Glutamatergic neuron (in vitro differentiated cells): ENCODE results near the gene MARCHF4. TPM values are rescaled to one million over a fixed set of nuclear protein-coding genes. Genes with fewer than 3 reads are reported as not detected.
"Not testable (repeated sequence)": the region's sequence is repeated elsewhere in the genome, so short reads cannot be mapped to it uniquely, and the experiment has no call there.

Experiments
- DNase-seq: peaks from one replicate; pipeline ENCODE4 v3.0.0; 2022
- H3K27ac Mint-ChIP-seq: one replicate; pipeline ENCODE4 v1.8.0; 2020; ENCODE audit warnings: mild to moderate bottlenecking, mixed read lengths, inconsistent platforms; ENCODE audit not compliant: unreplicated experiment
- H3K27me3 Mint-ChIP-seq: one replicate; pipeline ENCODE4 v1.8.0; 2020; ENCODE audit warnings: mild to moderate bottlenecking, moderate library complexity, mixed read lengths, inconsistent platforms; ENCODE audit not compliant: unreplicated experiment
- H3K36me3 Mint-ChIP-seq: one replicate; pipeline ENCODE4 v1.8.0; 2020; ENCODE audit warnings: mild to moderate bottlenecking, mixed read lengths, inconsistent platforms; ENCODE audit not compliant: unreplicated experiment
- H3K4me1 Mint-ChIP-seq: one replicate; pipeline ENCODE4 v1.8.0; 2020; ENCODE audit warnings: mild to moderate bottlenecking, low read depth, mixed read lengths, inconsistent platforms; ENCODE audit not compliant: unreplicated experiment
- H3K4me3 Mint-ChIP-seq: one replicate; pipeline ENCODE4 v1.8.0; 2020; ENCODE audit warnings: mild to moderate bottlenecking, mixed read lengths, inconsistent platforms; ENCODE audit not compliant: unreplicated experiment
- H3K9me3 Mint-ChIP-seq: one replicate; pipeline ENCODE4 v1.8.0; 2020; ENCODE audit warnings: mild to moderate bottlenecking, moderate library complexity, mixed read lengths, inconsistent platforms; ENCODE audit not compliant: unreplicated experiment
- CTCF ChIP-seq: fragments of 200-600 bp; sonication (generic); IDR thresholded peaks from one replicate; pipeline ENCODE4 v1.5.0; 2021; ENCODE audit not compliant: partially characterized antibody, unreplicated experiment
- total RNA-seq: library from RNA; stranded (reverse); fragmentation: NEBNext Ultra II Directional; extraction: Animal tissue kit (Norgen Biotek cat#: 25700); gene quantifications from one replicate; pipeline ENCODE4 v1.2.1, GENCODE V29; 2021; ENCODE audit not compliant: unreplicated experiment

MARCHF4 gene
- total RNA-seq, 1 donor from 2014 or later, result 26.1 TPM

GRCh38 chr2:216385478-216385877 lies 13.2 kb upstream of the MARCHF4 start:
- H3K9me3 Mint-ChIP-seq, result no peaks in the 10 kb centered on the region
- no peak overlapping the region for H3K4me3 Mint-ChIP-seq
- H3K27me3 Mint-ChIP-seq, result no peaks in the 10 kb centered on the region
- no peak for DNase-seq
- H3K36me3 Mint-ChIP-seq, result no peaks in the 10 kb centered on the region
- H3K4me1 Mint-ChIP-seq, result peaks cover 7% of the 10 kb centered on the region
- H3K27ac Mint-ChIP-seq, result no peak overlapping the region
- no peak for TF ChIP-seq CTCF

- not testable (repeated sequence) for H3K27me3 Mint-ChIP-seq, H3K27ac Mint-ChIP-seq, H3K36me3 Mint-ChIP-seq, H3K4me3 Mint-ChIP-seq, H3K9me3 Mint-ChIP-seq, DNase-seq
- peaks cover 12% of the 10 kb centered on the region for H3K4me1 Mint-ChIP-seq
These were observed 12.1 kb upstream of the MARCHF4 start for GRCh38 chr2:216384409-216384808.

GRCh38 chr2:216379977-216380376 lies 7.7 kb upstream of the MARCHF4 start:
- H3K4me3 Mint-ChIP-seq, result peak overlapping the region; percentile 57
- H3K9me3 Mint-ChIP-seq, result no peaks in the 10 kb centered on the region
- peak overlapping the region; percentile 92 for H3K27ac Mint-ChIP-seq
- no peaks in the 10 kb centered on the region for H3K36me3 Mint-ChIP-seq
- peaks cover 17% of the 10 kb centered on the region for H3K4me1 Mint-ChIP-seq
- no peak for TF ChIP-seq CTCF
- peaks cover 3% of the 10 kb centered on the region for H3K27me3 Mint-ChIP-seq
- DNase-seq, result peak; percentile 70

GRCh38 chr2:216375286-216375685 lies 3.0 kb upstream of the MARCHF4 start:
- peaks cover 14% of the 10 kb centered on the region for H3K4me1 Mint-ChIP-seq
- TF ChIP-seq CTCF, result no peak
- no peak for DNase-seq
- no peak overlapping the region for H3K4me3 Mint-ChIP-seq
- H3K9me3 Mint-ChIP-seq, result peaks cover 7% of the 10 kb centered on the region
- H3K27ac Mint-ChIP-seq, result no peak overlapping the region
- peaks cover 8% of the 10 kb centered on the region for H3K27me3 Mint-ChIP-seq
- no peaks in the 10 kb centered on the region for H3K36me3 Mint-ChIP-seq

- Mint-ChIP-seq H3K27me3 (peaks cover 8% of the 10 kb centered on the region), H3K27ac (no peak overlapping the region), H3K4me3 (no peak overlapping the region), H3K36me3 (no peaks in the 10 kb centered on the region), H3K4me1 (peaks cover 12% of the 10 kb centered on the region), H3K9me3 (peaks cover 10% of the 10 kb centered on the region)
- no peak for TF ChIP-seq CTCF
- DNase-seq, result no peak
These were observed 1.6 kb upstream of the MARCHF4 start for GRCh38 chr2:216373896-216374295.
